Ovary (tissue), 9 donors: ENCODE data around the gene ARFGAP3. TPM values are rescaled to one million over a fixed set of nuclear protein-coding genes. Genes with fewer than 3 reads are reported as not detected.

Source experiments
- DNase-seq, 5 donors: peaks; one replicate each; pipeline ENCODE4 v3.0.0-alpha.2; 2019 to 2020
- H3K27ac ChIP-seq, 2 donors: fragments of 200-600 bp; one replicate each; pipeline versions ENCODE4 v1.5.1 to v1.8.0; 2019 to 2022
- H3K27me3 ChIP-seq: fragments of 200-600 bp; one replicate; pipeline ENCODE4 v1.8.0; 2022
- H3K36me3 ChIP-seq: fragments of 200-600 bp; sonication (generic); one replicate; pipeline ENCODE4 v1.5.1; 2019
- H3K4me1 ChIP-seq: one replicate; pipeline ENCODE4 v1.8.1; 2013; ENCODE audit warnings: mild to moderate bottlenecking, moderate library complexity; ENCODE audit not compliant: insufficient read depth
- H3K4me3 ChIP-seq: fragments of 200-600 bp; sonication (generic); one replicate; pipeline ENCODE4 v1.5.1; 2017
- H3K9me3 ChIP-seq, 2 donors: fragments of 200-600 bp in 1 of 2; sonication (generic) in 1 of 2; one replicate each; pipeline versions ENCODE4 v1.5.1 to v1.8.1; 2013 to 2019; ENCODE audit warnings: mild to moderate bottlenecking in 1 of 2, moderate library complexity in 1 of 2
- EP300 ChIP-seq: sonication (generic); formaldehyde crosslinking; IDR thresholded peaks from one replicate; pipeline ENCODE4 v1.6.1; 2017; ENCODE audit warnings: antibody characterized with exemption
- POLR2A ChIP-seq: fragments of 450-650 bp; IDR thresholded peaks from one replicate; pipeline ENCODE4 v1.6.1; 2017; ENCODE audit warnings: antibody characterized with exemption, mild to moderate bottlenecking, moderate library complexity
- WGBS, 3 donors: extraction: QIAGEN DNeasy Blood & Tissue Kit in 1 of 3; methylation state at CpG; one replicate each; pipeline versions ENCODE4 v1.1.5 to v1.1.7; 2013 to 2017; 5-methylcytosine and 5-hydroxymethylcytosine counted together
- intact Hi-C, 4 donors: fragments of 100-400 bp; cut with DNase I; formaldehyde crosslinking; loops; one replicate each; pipeline versions ENCODE4 v1.11.0 to v1.15.1; 2022 to 2023
- polyA plus RNA-seq, 2 donors: library from polyadenylated mRNA; stranded (reverse); fragments of 200-250 nt in 1 of 2; fragments of 350-450 nt in 1 of 2; fragmentation: Illumina TruSeq in 1 of 2; extraction: RNeasy Lipid Tissue Mini Kit (QIAGEN cat#74804) in 1 of 2; gene quantifications; one replicate each; pipeline ENCODE4 v1.2.3, GENCODE V29; 2013 to 2014
- total RNA-seq, 7 donors: library from RNA; depleted of rRNA in 2 of 7; stranded (reverse); fragments of >200 nt in 2 of 7; fragmentation: NEBNext Ultra II Directional in 3 of 7; extraction: Animal tissue kit (Norgen Biotek cat#: 25700) in 3 of 7; gene quantifications; one replicate each; pipeline versions ENCODE4 v1.1.0 to v1.2.4, GENCODE V29; 2016 to 2023
- TF ChIP-seq, protein P1 (sequence below), 3 donors: fragments of 450-650 bp in 2 of 3; fragments of 200-600 bp in 1 of 3; IDR thresholded peaks; one replicate each; pipeline versions ENCODE4 v1.5.1 to v1.8.0; 2016 to 2022; ENCODE audit warnings: antibody characterized with exemption in 3 of 3, mild to moderate bottlenecking in 1 of 3
- donor health status: DM: no; HTN: no; CAD: no; lungs with moderate emphysema.
- donor health status: DM: no; HTN: no; CAD: no.
- donor health status: Bipolar disorder and iron deficiency.
- donor health status: DM: yes; HTN: yes; CAD: no.
- donor health status: DM: no; HTN: no; CAD: no.
- donor health status: DM: yes; HTN: yes; CAD: no.

Gene ARFGAP3
- total and polyA plus RNA-seq, 9 donors = 21.6 to 47.8 (median 39.2) TPM

GRCh38 chr22:42814215-42814614 lies 42.9 kb downstream of the ARFGAP3 start:
- intact Hi-C loops = no loop called here
- Histone ChIP-seq H3K36me3 (no peaks in the 10 kb centered on the region), H3K9me3 (no peaks in the 10 kb centered on the region), H3K4me3 (no peak overlapping the region), H3K4me1 (no peaks in the 10 kb centered on the region), H3K27ac (no peak overlapping the region), H3K27me3 (no peaks in the 10 kb centered on the region)
- TF ChIP-seq POLR2A (no peak), EP300 (no peak)
- TF ChIP-seq, protein P1, sequence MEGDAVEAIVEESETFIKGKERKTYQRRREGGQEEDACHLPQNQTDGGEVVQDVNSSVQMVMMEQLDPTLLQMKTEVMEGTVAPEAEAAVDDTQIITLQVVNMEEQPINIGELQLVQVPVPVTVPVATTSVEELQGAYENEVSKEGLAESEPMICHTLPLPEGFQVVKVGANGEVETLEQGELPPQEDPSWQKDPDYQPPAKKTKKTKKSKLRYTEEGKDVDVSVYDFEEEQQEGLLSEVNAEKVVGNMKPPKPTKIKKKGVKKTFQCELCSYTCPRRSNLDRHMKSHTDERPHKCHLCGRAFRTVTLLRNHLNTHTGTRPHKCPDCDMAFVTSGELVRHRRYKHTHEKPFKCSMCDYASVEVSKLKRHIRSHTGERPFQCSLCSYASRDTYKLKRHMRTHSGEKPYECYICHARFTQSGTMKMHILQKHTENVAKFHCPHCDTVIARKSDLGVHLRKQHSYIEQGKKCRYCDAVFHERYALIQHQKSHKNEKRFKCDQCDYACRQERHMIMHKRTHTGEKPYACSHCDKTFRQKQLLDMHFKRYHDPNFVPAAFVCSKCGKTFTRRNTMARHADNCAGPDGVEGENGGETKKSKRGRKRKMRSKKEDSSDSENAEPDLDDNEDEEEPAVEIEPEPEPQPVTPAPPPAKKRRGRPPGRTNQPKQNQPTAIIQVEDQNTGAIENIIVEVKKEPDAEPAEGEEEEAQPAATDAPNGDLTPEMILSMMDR (IDR thresholded peaks at IDR 0.05) = no peak
- DNase-seq = no peak
- WGBS, 3 donors = 48 to 53% (median 48%) methylated on average over 2 of the region's 2 CpGs

DNA sequence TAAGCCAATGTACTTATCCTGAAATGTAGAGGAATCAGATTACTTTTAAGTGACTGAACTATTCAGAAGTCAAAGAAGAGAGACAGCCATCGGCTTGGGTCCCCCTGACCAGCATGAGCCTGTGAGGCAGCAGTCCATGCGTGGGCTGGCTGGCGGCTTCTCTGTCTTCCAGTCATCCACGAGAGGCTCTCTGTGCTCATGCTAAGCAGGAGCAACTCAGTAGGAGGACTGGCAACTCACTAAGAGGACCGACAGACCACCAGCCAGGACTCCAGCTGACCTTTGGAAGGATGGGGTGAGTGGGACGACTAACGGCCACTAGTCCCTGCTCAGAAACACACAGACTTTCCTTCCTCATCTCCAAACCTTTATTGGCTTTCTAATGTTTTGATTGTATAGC lies 43.6 kb downstream of the ARFGAP3 start:
- DNase-seq = no peak
- intact Hi-C loops = no loop called here
- H3K4me1 ChIP-seq = no peaks in the 10 kb centered on the region
- no peaks in the 10 kb centered on the region for H3K36me3 ChIP-seq
- no peaks in the 10 kb centered on the region for H3K27me3 ChIP-seq
- WGBS, 3 donors = 75 to 81% (median 75%) methylated on average over 7 of the region's 7 CpGs
- no peak overlapping the region for H3K27ac ChIP-seq
- H3K9me3 ChIP-seq = no peaks in the 10 kb centered on the region
- no peak overlapping the region for H3K4me3 ChIP-seq
- no peak for TF ChIP-seq POLR2A
- TF ChIP-seq EP300 = no peak

DNA sequence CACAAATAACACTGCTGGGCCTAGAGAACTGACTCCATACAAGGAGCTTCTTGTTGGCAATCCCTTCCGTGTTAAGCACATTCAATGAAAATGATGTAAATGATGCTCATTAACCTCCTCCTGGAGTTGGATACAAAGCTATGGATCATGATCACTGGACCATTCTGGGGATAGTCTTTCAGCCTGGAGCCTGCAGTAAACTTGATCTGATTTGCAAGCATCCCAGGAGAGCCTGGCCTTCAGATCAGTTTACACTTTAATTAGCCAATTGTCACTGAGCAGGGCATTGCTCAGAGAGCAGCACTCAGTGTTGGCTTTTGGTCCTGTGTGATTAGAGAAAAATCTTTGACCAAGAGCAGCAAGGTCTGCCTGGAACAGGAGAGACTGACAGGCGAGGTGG lies 45.6 kb downstream of the ARFGAP3 start:
- Histone ChIP-seq H3K4me1 (no peaks in the 10 kb centered on the region), H3K36me3 (no peaks in the 10 kb centered on the region), H3K9me3 (no peaks in the 10 kb centered on the region), H3K4me3 (no peak overlapping the region), H3K27ac (no peak overlapping the region), H3K27me3 (no peaks in the 10 kb centered on the region)
- no peak for DNase-seq
- intact Hi-C loops = no loop called here
- no peak for TF ChIP-seq EP300
- TF ChIP-seq, protein P1 (IDR thresholded peaks at IDR 0.05) = no peak
- TF ChIP-seq POLR2A = no peak
- 75 to 84% (median 77%) methylated on average over 2 of the region's 2 CpGs for WGBS, 3 donors

DNA sequence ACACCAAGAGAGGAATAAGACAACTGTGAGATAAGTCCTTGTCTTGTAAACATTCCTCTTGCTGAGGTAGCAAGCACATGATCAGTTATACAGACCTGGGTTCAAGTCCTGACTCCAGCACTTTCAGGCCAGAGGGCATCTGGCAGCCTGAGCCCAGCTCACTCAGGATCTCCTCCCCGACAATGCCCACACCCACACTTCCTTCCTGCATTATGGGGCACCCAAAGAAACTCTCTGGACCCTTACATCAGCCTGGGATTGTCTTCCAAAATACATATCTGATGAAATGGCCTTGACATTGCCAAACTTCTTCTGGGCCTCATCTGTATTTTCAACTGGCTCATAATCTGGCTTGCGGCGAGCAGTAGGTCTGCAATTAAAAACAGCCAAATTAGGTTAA lies 48.6 kb downstream of the ARFGAP3 start:
- H3K36me3 ChIP-seq = no peaks in the 10 kb centered on the region
- no peak for DNase-seq

DNA sequence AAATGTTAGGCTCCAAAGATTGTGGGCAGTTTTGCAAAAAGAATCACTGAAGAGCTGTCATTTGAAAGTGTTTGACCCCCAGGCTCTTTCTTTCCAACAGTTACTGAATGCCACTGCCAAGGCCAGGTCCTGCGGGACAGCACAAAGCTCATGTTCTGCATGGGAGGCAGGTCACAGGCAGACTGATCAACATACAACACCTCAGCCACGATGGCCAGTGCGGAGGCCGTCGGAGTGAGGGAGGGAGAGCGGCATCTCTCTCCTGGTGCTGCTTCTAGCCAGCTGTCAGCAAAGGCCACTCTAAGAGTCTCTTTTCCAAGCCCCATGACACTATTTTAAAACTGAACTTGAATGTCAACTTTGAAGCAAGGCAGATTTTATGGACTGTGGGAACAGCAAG lies 49.9 kb downstream of the ARFGAP3 start:
- no peaks in the 10 kb centered on the region for H3K4me1 ChIP-seq
- no peaks in the 10 kb centered on the region for H3K9me3 ChIP-seq
- intact Hi-C loops = no loop called here
- WGBS, 3 donors = 89 to 91% (median 89%) methylated on average over 6 of the region's 6 CpGs
- H3K27me3 ChIP-seq = no peaks in the 10 kb centered on the region
- no peak overlapping the region for H3K4me3 ChIP-seq
- no peak overlapping the region for H3K27ac ChIP-seq
- TF ChIP-seq POLR2A (no peak), EP300 (no peak)
- TF ChIP-seq, protein P1 (IDR thresholded peaks at IDR 0.05) = no peak
- H3K36me3 ChIP-seq = no peaks in the 10 kb centered on the region
- DNase-seq = no peak

More for the DNA sequence above, 48.6 kb downstream of the ARFGAP3 start:
- H3K27ac ChIP-seq = no peak overlapping the region
- TF ChIP-seq, protein P1 (IDR thresholded peaks at IDR 0.05) = no peak
- TF ChIP-seq POLR2A (no peak), EP300 (no peak)
- 76 to 89% (median 80%) methylated on average over 3 of the region's 3 CpGs for whole genome bisulfite sequencing, 3 donors
- H3K4me3 ChIP-seq = no peak overlapping the region
- H3K27me3 ChIP-seq = no peaks in the 10 kb centered on the region
- intact Hi-C loops = no loop called here
- no peaks in the 10 kb centered on the region for H3K9me3 ChIP-seq
- H3K4me1 ChIP-seq = no peaks in the 10 kb centered on the region
